HepG2 (cell line): ENCODE results near the gene PIM3. TPM values are rescaled to one million over a fixed set of nuclear protein-coding genes. Genes with fewer than 3 reads are reported as not detected.

Source experiments
- ATAC-seq: fragments of 200-7000 bp; cut with Tn5 transposase; 3 replicates; pipeline ENCODE4 v1.9.1; 2020; ENCODE audit warnings: mild to moderate bottlenecking, moderate library complexity
- BruUV-seq: library from RNA; stranded (reverse); fragments of 400-500 nt; replicated peaks from 2 replicates; lab custom pipeline; 2021; lab: Mats Ljungman, UMichigan
- CTCF ChIA-PET: fragments of 300-600 bp; formaldehyde crosslinking; extraction: SDS; loops from one replicate; lab custom pipeline; 2021; ENCODE audit warnings: low total read pairs, inconsistent platforms, low intra/inter-chr PET ratio; lab: Yijun Ruan, JAX
- POLR2A ChIA-PET: fragments of 350-600 bp; sonication (Branson Sonifier 250); formaldehyde crosslinking; loops from one replicate; lab custom pipeline; 2020; ENCODE audit warnings: antibody characterized with exemption, inconsistent platforms; lab: Yijun Ruan, JAX
- DNase-seq: peaks from one replicate; pipeline ENCODE4 v3.0.0-alpha.2; 2015; ENCODE audit warnings: low spot score
- FAIRE-seq: peaks from 3 replicates; lab custom pipeline; 2011; peaks lifted over from hg19 to GRCh38; lab: Jason Lieb, UNC
- H2AFZ ChIP-seq: one replicate; pipeline ENCODE4 v1.6.1; 2011; ENCODE audit warnings: low read length, inconsistent platforms
- H3K27ac ChIP-seq: fragments of 300-600 bp; 3 replicates; pipeline ENCODE4 v1.8.0; 2011; ENCODE audit warnings: mixed run types, mild to moderate bottlenecking, mixed read lengths, low read length, inconsistent platforms; ENCODE audit not compliant: insufficient read depth; ENCODE audit errors: extremely low read length
- H3K27me3 ChIP-seq, 2 experiments: fragments of 200-600 bp in 1 of 2; 2 replicates in 1 of 2; 3 replicates in 1 of 2; pipeline versions ENCODE4 v1.6.0 to v1.8.0; 2011; ENCODE audit warnings: low read length in 2 of 2, mild to moderate bottlenecking in 2 of 2, moderate library complexity in 2 of 2, inconsistent platforms in 1 of 2; ENCODE audit not compliant: insufficient read depth in 2 of 2, control insufficient read depth in 1 of 2
- H3K36me3 ChIP-seq, 2 experiments: fragments of 200-600 bp in 1 of 2; replicated peaks in 1 of 2; 2 replicates in 1 of 2; 3 replicates in 1 of 2; pipeline versions ENCODE4 v1.5.1 to v1.8.0; 2011; ENCODE audit warnings: low read length in 2 of 2, inconsistent platforms in 1 of 2; ENCODE audit not compliant: insufficient read depth in 2 of 2, control insufficient read depth in 1 of 2
- H3K4me1 ChIP-seq: 2 replicates; pipeline ENCODE4 v1.5.1; 2012; ENCODE audit warnings: low read length, inconsistent platforms; ENCODE audit not compliant: insufficient read depth
- H3K4me2 ChIP-seq: 2 replicates; pipeline ENCODE4 v1.6.0; 2011; ENCODE audit warnings: low read depth, low read length, inconsistent platforms
- H3K4me3 ChIP-seq, 3 experiments: fragments of 200-600 bp in 1 of 3; sonication (generic), shearing (Covaris generic) in 1 of 3; replicated peaks in 1 of 3; 2 replicates each; pipeline ENCODE4 v1.5.1; 2011 to 2016; ENCODE audit warnings: low read length in 3 of 3, inconsistent platforms in 2 of 3, low read depth in 2 of 3, mild to moderate bottlenecking in 2 of 3, control low read depth in 1 of 3, mixed read lengths in 1 of 3; ENCODE audit not compliant: insufficient read depth in 1 of 3
- H3K79me2 ChIP-seq: one replicate; pipeline ENCODE4 v1.6.1; 2011; ENCODE audit warnings: low read length, inconsistent platforms; ENCODE audit not compliant: insufficient read depth
- H3K9ac ChIP-seq: 2 replicates; pipeline ENCODE4 v1.6.0; 2011; ENCODE audit warnings: mild to moderate bottlenecking, low read depth, low read length, inconsistent platforms; ENCODE audit not compliant: insufficient read depth
- H3K9me3 ChIP-seq: 2 replicates; pipeline ENCODE4 v1.5.1; 2012; ENCODE audit warnings: mild to moderate bottlenecking, low read length
- H4K20me1 ChIP-seq: 2 replicates; pipeline ENCODE4 v1.6.0; 2011; ENCODE audit warnings: inconsistent platforms, mild to moderate bottlenecking, low read length, moderate library complexity; ENCODE audit not compliant: insufficient read depth
- ADNP ChIP-seq: sonication (generic); formaldehyde crosslinking; IDR thresholded peaks from 2 replicates; pipeline ENCODE4 v1.4.0; 2020; ENCODE audit warnings: missing genetic modification reagents
- DMTF1 ChIP-seq: sonication (generic); formaldehyde crosslinking; IDR thresholded peaks from 2 replicates; pipeline ENCODE4 v1.4.0; 2020; ENCODE audit warnings: mild to moderate bottlenecking, missing genetic modification reagents
- ELF3 ChIP-seq: IDR thresholded peaks from 2 replicates; pipeline ENCODE4 v1.6.1; 2016; ENCODE audit warnings: missing genetic modification reagents, missing compliant biosample characterization
- FOSL2 ChIP-seq: sonication (generic); formaldehyde crosslinking; IDR thresholded peaks from 2 replicates; pipeline ENCODE4 v1.4.0; 2020; ENCODE audit warnings: missing genetic modification reagents
- GATA4 ChIP-seq: sonication (generic); IDR thresholded peaks from 2 replicates; pipeline ENCODE4 v1.6.1; 2016; ENCODE audit warnings: antibody characterized with exemption, low read depth, borderline replicate concordance
- GATAD2A ChIP-seq: IDR thresholded peaks from 2 replicates; pipeline ENCODE4 v1.6.1; 2016
- HMG20A ChIP-seq: IDR thresholded peaks from 2 replicates; pipeline ENCODE4 v1.6.1; 2016; ENCODE audit warnings: borderline replicate concordance
- HOXA3 ChIP-seq: sonication (generic); formaldehyde crosslinking; IDR thresholded peaks from 2 replicates; pipeline ENCODE4 v1.5.0; 2020; ENCODE audit warnings: missing genetic modification reagents
- HOXA5 ChIP-seq: sonication (generic); formaldehyde crosslinking; IDR thresholded peaks from 2 replicates; pipeline ENCODE4 v1.4.0; 2020; ENCODE audit warnings: missing genetic modification reagents
- IKZF5 ChIP-seq: IDR thresholded peaks from 2 replicates; pipeline ENCODE4 v1.6.1; 2018; ENCODE audit warnings: missing genetic modification reagents, mild to moderate bottlenecking, missing compliant biosample characterization
- MLLT10 ChIP-seq: sonication (generic); formaldehyde crosslinking; IDR thresholded peaks from 2 replicates; pipeline ENCODE4 v1.4.0; 2020; ENCODE audit warnings: missing genetic modification reagents
- MTA1 ChIP-seq: sonication (generic); formaldehyde crosslinking; IDR thresholded peaks from 2 replicates; pipeline ENCODE4 v1.4.0; 2020; ENCODE audit warnings: missing genetic modification reagents, mild to moderate bottlenecking, borderline replicate concordance
- NR2C2 ChIP-seq: sonication (generic); formaldehyde crosslinking; IDR thresholded peaks from 2 replicates; pipeline ENCODE4 v1.4.0; 2020; ENCODE audit warnings: missing genetic modification reagents, mild to moderate bottlenecking, moderate library complexity, borderline replicate concordance
- NRL ChIP-seq: sonication (generic); formaldehyde crosslinking; IDR thresholded peaks from 2 replicates; pipeline ENCODE4 v1.5.0; 2020; ENCODE audit warnings: missing genetic modification reagents, mild to moderate bottlenecking, moderate library complexity, borderline replicate concordance
- ZBTB2 ChIP-seq: sonication (generic); formaldehyde crosslinking; IDR thresholded peaks from 2 replicates; pipeline ENCODE4 v1.8.0; 2022; ENCODE audit warnings: low read depth, missing genetic modification reagents
- ZBTB42 ChIP-seq: sonication (generic); formaldehyde crosslinking; IDR thresholded peaks from 2 replicates; pipeline ENCODE4 v1.5.0; 2020; ENCODE audit warnings: mild to moderate bottlenecking, missing genetic modification reagents
- ZFP91 ChIP-seq: sonication (generic); formaldehyde crosslinking; IDR thresholded peaks from 2 replicates; pipeline ENCODE4 v1.9.0; 2022; ENCODE audit warnings: missing genetic modification reagents, mild to moderate bottlenecking, borderline replicate concordance
- ZSCAN30 ChIP-seq: sonication (generic); formaldehyde crosslinking; IDR thresholded peaks from 2 replicates; pipeline ENCODE4 v1.5.0; 2020; ENCODE audit warnings: mild to moderate bottlenecking, missing genetic modification reagents
- WGBS: methylation state at CpG from one replicate; pipeline ENCODE4 v1.1.6; 2017; ENCODE audit warnings: low lambda C conversion rate; 5-methylcytosine and 5-hydroxymethylcytosine counted together
- in situ Hi-C: cut with HindIII; loops from 2 replicates; pipeline ENCODE4 v1.10.0; 2017; ENCODE audit warnings: low pct_unique_long_range_greater_than_20kb; ENCODE audit not compliant: extremely low pct_ligation_motif_present
- intact Hi-C: fragments of 100-400 bp; cut with micrococcal nuclease; formaldehyde crosslinking; loops from one replicate; pipeline ENCODE4 v1.10.0; 2022; ENCODE audit not compliant: unreplicated experiment
- polyA plus RNA-seq, 8 experiments: library from polyadenylated mRNA; depleted of rRNA in 3 of 8; stranded (reverse) in 7 of 8; unstranded in 1 of 8; fragments of >200 nt; fragmentation: Illumina TruSeq in 4 of 8; extraction: Trizol in 4 of 8; gene quantifications; 2 replicates each; pipeline versions ENCODE4 v1.2.1 to v1.2.3, GENCODE V29; 2011 to 2016; ENCODE audit warnings: low read depth in 4 of 8, missing spikeins in 1 of 8, mixed read lengths in 1 of 8; ENCODE audit not compliant: insufficient read depth in 1 of 8
- total RNA-seq, 5 experiments: library from RNA; depleted of rRNA; stranded (reverse); fragments of >200 nt; fragmentation: Illumina TruSeq; extraction: Trizol; gene quantifications; 2 replicates each; pipeline ENCODE4 v1.2.3, GENCODE V29; 2016; ENCODE audit warnings: low read depth in 1 of 5

Gene PIM3
- total and polyA plus RNA-seq, 2 of the 13 experiments (the other 11 are each of a cell fraction or from before 2014, with no cell fraction given): 21.6 to 31.2 TPM

GRCh38 chr22:49959782-49960158, 802 bp upstream of the PIM3 start:
- intact Hi-C loops: no loop called here
- peak overlapping the region; percentile 52 to 83 (median 71) for H3K4me3 ChIP-seq
- peaks cover 32% of the 10 kb centered on the region for H4K20me1 ChIP-seq
- peaks cover 36% of the 10 kb centered on the region for H3K79me2 ChIP-seq
- TSS peak; percentile 94 for BruUV-seq
- no peak overlapping the region for H2AFZ ChIP-seq
- ChIA-PET POLR2A (interaction anchor here (1.1 to 18.6 kb wide), 6 partner anchors 4 to 29 kb away, joined by 3 to 722 read pairs (median 47); partner anchors contain the start of gene PIM3), CTCF (interaction anchor here (1.9 kb wide), 1 partner anchor 29 kb away, joined by 4 read pairs; no protein-coding TSS in a partner anchor)
- H3K27ac ChIP-seq: peak overlapping the region; percentile 87
- 0% methylated on average over 5 of the region's 21 CpGs for WGBS
- peak; percentile 27 for ATAC-seq
- H3K27me3 ChIP-seq: no peaks in the 10 kb centered on the region; a peak in 1 of 5 replicates
- peaks cover 75% of the 10 kb centered on the region for H3K4me1 ChIP-seq
- in situ Hi-C loops: no loop called here
- peaks cover 9 to 23% of the 10 kb centered on the region in 2 experiments for H3K36me3 ChIP-seq
- H3K9me3 ChIP-seq: no peaks in the 10 kb centered on the region
- peak overlapping the region; percentile 93 for H3K9ac ChIP-seq
- peak overlapping the region; percentile 99 for H3K4me2 ChIP-seq
- FAIRE-seq: no peak
- DNase-seq: peak; percentile 74
- TF ChIP-seq NRL (CRISPR knock-in tag): peak; percentile 79; the same call in 1 of the 2 replicates
- no peak for TF ChIP-seq ELF3
- TF ChIP-seq MTA1 (CRISPR knock-in tag): no peak
- TF ChIP-seq IKZF5: peak; percentile 40; the same call in 1 of the 2 replicates
- peak; percentile 15; the same call in 1 of the 2 replicates for TF ChIP-seq HOXA5 (CRISPR knock-in tag)
- no peak for TF ChIP-seq MLLT10 (CRISPR knock-in tag)
- no peak for TF ChIP-seq DMTF1 (CRISPR knock-in tag)
- TF ChIP-seq ZSCAN30: peak; percentile 30; the same call in 1 of the 2 replicates
- peak; percentile 86 for TF ChIP-seq ADNP
- 0 out of 2 replicates have a peak, but pooled peaks have one; percentile 10 for TF ChIP-seq ZBTB42 (CRISPR knock-in tag)
- peak; percentile 6; the same call in 1 of the 2 replicates for TF ChIP-seq HMG20A
- TF ChIP-seq ZBTB2 (CRISPR knock-in tag): peak; percentile 22; the same call in 1 of the 2 replicates
- TF ChIP-seq GATA4: no peak
- TF ChIP-seq GATAD2A (CRISPR knock-in tag): no peak
- TF ChIP-seq ZFP91: peak; percentile 86
- 0 out of 2 replicates have a peak, but pooled peaks have one; percentile 5 for TF ChIP-seq HOXA3 (CRISPR knock-in tag)
- peak; percentile 82; the same call in 1 of the 2 replicates for TF ChIP-seq FOSL2 (CRISPR knock-in tag)
- peak; percentile 14; the same call in 1 of the 2 replicates for TF ChIP-seq NR2C2 (CRISPR knock-in tag)
